ENCODE results near the gene SFI1.

SFI1 gene

GRCh38 chr22:31635638-31636306 lies 139.4 kb downstream of the SFI1 start:
- DNase-seq (ENCODE audit: extremely low read depth, low read depth): no peak
- TF ChIP-seq, protein P1, sequence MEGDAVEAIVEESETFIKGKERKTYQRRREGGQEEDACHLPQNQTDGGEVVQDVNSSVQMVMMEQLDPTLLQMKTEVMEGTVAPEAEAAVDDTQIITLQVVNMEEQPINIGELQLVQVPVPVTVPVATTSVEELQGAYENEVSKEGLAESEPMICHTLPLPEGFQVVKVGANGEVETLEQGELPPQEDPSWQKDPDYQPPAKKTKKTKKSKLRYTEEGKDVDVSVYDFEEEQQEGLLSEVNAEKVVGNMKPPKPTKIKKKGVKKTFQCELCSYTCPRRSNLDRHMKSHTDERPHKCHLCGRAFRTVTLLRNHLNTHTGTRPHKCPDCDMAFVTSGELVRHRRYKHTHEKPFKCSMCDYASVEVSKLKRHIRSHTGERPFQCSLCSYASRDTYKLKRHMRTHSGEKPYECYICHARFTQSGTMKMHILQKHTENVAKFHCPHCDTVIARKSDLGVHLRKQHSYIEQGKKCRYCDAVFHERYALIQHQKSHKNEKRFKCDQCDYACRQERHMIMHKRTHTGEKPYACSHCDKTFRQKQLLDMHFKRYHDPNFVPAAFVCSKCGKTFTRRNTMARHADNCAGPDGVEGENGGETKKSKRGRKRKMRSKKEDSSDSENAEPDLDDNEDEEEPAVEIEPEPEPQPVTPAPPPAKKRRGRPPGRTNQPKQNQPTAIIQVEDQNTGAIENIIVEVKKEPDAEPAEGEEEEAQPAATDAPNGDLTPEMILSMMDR (IDR thresholded peaks at IDR 0.05; ENCODE audit: low read depth, low read length): no peak

DNA sequence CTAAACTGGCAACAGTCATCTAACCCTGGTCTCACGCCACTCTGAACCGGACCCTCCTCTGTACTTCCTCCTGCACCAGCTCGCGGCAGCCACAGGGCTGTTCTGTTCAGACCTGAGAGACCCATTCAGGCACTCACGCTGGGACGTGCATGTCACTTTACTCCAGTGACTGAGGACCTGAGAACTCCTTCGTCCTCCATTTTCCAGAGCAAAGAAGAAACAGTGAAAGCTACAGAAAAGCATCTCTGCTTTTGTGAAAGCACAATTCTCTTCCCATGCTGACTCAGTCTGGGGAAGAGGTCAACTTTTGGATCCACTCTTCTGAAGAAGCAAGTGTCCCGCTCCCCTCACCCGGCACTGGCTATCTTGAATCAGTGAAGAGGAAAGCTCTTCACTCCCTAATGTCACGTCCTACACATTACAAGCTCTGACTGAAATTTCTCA lies 141.1 kb downstream of the SFI1 start:
- TF ChIP-seq, protein P1 (IDR thresholded peaks at IDR 0.05; ENCODE audit: low read depth, low read length): no peak

DNA sequence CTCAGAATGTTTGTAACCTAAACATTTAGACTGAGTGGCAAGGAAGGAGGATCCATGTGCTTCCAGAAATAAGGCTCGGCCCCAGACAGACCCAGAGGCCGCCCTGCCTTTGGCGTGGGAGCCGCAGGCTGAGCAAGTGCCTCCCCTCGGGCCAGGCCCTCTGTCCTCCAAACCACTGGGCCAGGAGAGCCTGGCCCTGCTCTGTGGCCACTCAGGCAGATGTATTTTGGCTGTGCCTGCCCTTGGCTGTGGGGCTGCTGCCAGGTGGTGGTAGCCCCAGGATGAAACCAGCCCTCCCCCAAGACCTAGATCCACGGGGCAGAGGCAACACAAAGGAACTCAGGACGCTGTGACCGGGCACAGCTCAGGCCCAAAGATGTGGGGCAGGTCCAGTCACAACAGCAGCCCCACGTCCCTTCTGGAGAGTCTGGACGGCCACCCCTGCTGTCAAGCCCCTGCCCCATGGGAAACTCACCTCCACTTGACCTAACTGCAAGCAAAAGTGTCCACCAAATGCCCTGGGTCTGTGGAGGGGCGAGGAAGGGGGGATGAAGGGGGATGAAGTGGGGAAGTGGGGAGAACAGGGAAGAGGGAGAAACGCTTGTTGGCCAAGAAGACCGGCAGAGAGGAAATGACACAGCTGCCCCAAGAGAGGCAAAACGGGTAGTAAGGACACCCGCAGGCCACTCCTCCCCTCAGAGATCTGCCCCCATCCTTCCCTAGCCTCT lies 141.7 kb downstream of the SFI1 start:
- TF ChIP-seq, protein P1 (IDR thresholded peaks at IDR 0.05; ENCODE audit: low read depth, low read length): no peak
- DNase-seq (ENCODE audit: extremely low read depth, low read depth): no peak

More for the DNA sequence above, 141.1 kb downstream of the SFI1 start:
- DNase-seq (ENCODE audit: extremely low read depth, low read depth): no peak

DNA sequence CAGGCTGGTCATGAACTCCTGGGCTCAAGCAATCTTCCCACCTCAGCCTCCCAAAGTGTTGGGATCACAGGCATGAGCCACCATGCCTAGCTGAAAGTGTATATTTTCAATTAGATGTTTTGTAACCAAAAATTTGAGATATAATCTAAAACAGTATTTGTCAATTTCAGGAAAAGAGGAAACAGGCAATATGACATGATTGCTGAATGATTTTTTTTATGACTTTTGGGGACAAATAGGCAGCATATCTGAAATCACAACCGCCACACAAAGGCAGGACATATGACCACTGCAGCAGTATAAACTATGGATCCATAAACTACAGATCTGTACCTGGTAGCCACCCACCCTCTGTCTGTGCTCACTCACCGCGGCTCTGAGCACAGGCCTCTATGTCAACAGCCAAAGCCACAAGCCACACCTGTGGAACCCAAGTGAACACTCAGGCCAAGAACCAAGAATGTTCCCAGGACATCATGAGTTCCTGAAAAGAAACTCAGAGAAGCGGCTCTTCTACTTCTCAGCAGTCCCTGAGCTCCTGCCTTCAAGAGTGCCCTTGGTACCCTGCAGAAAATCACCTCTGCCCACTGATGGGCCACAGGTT lies 143.2 kb downstream of the SFI1 start:
- DNase-seq (ENCODE audit: extremely low read depth, low read depth): no peak
- TF ChIP-seq, protein P1 (IDR thresholded peaks at IDR 0.05; ENCODE audit: low read depth, low read length): no peak

- peak; percentile 74 for DNase-seq (ENCODE audit: extremely low read depth, low read depth)
- TF ChIP-seq, protein P1 (IDR thresholded peaks at IDR 0.05; ENCODE audit: low read depth, low read length): no peak
Measured at GRCh38 chr22:31646186-31647019, 150.1 kb downstream of the SFI1 start.

DNA sequence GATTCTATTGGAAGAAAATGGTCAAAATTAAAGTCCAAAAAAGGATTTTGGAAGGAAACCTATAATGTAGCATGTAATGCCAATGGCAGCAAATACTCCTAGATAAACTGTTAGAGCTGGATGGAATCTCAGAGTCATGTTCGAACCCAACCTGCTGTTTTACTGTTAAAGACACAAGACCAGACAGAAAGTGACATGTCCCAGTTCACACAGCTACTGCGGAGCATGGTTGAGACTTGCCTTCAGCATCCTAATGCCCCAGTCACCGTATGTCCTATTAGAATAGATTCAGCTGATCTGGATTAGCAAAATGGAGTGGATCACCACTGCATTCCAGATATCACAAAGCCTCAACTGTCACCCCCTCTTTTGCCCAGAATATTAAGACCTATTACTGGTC lies 150.7 kb downstream of the SFI1 start:
- TF ChIP-seq, protein P1 (IDR thresholded peaks at IDR 0.05; ENCODE audit: low read depth, low read length): no peak
- DNase-seq (ENCODE audit: extremely low read depth, low read depth): no peak
